ENCODE results near the gene DDX54.
"Not testable (repeated sequence)": the region's sequence is repeated elsewhere in the genome, so short reads cannot be mapped to it uniquely, and the experiment has no call there.

Gene DDX54

GRCh38 chr12:113152835-113153814 is 32.2 kb downstream of the DDX54 start:
- H3K4me1 Mint-ChIP-seq = peaks cover 13% of the 10 kb centered on the region
- H3K27me3 Mint-ChIP-seq = peaks cover 17% of the 10 kb centered on the region
- H3K36me3 Mint-ChIP-seq = peaks cover 5% of the 10 kb centered on the region
- H3K27ac Mint-ChIP-seq = no peak overlapping the region
- no peaks in the 10 kb centered on the region for H3K9me3 Mint-ChIP-seq
- ATAC-seq (ENCODE audit: low read depth) (peak; percentile 73), DNase-seq (ENCODE audit: low spot score in 2 of 2) (peak in 1 of 2 donors; percentile 52)
- H3K4me3 Mint-ChIP-seq = peak overlapping the region; percentile 74

GRCh38 chr12:113152196-113152834 is 33.0 kb downstream of the DDX54 start:
- H3K4me1 Mint-ChIP-seq = peaks cover 13% of the 10 kb centered on the region
- peaks cover 2% of the 10 kb centered on the region for H3K36me3 Mint-ChIP-seq
- no peak for DNase-seq (ENCODE audit: low spot score in 2 of 2)
- H3K27me3 Mint-ChIP-seq = peaks cover 17% of the 10 kb centered on the region
- H3K4me3 Mint-ChIP-seq = peak overlapping the region; percentile 74
- no peak for ATAC-seq (ENCODE audit: low read depth)
- H3K9me3 Mint-ChIP-seq = peaks cover 2% of the 10 kb centered on the region
- H3K27ac Mint-ChIP-seq = no peak overlapping the region

GRCh38 chr12:113151655-113152054 is 33.6 kb downstream of the DDX54 start:
- Mint-ChIP-seq H3K36me3 (peaks cover 3% of the 10 kb centered on the region), H3K4me1 (peaks cover 13% of the 10 kb centered on the region), H3K27me3 (peaks cover 17% of the 10 kb centered on the region), H3K27ac (no peak overlapping the region), H3K4me3 (no peak overlapping the region), H3K9me3 (peaks cover 3% of the 10 kb centered on the region)
- no peak for DNase-seq (ENCODE audit: low spot score in 2 of 2)
- ATAC-seq (ENCODE audit: low read depth) = no peak

GRCh38 chr12:113149361-113150150 is 35.7 kb downstream of the DDX54 start, which contains the start of gene CFAP73:
TSS of gene CFAP73 (plus strand) at chr12:113149724. CDS start at chr12:113149858, 134 bp downstream.
- DNase-seq (ENCODE audit: low spot score in 2 of 2) (no peak), ATAC-seq (ENCODE audit: low read depth) (peak; percentile 15)
- Mint-ChIP-seq H3K4me3 (no peak within 1 kb of the TSS), H3K27me3 (peaks cover 15% of the 10 kb centered on the region), H3K27ac (no peak within 1 kb of the TSS), H3K4me1 (peaks cover 13% of the 10 kb centered on the region), H3K9me3 (peaks cover 3% of the 10 kb centered on the region), H3K36me3 (peaks cover 3% of the 10 kb centered on the region)

GRCh38 chr12:113146999-113147398 is 38.3 kb downstream of the DDX54 start:
- Mint-ChIP-seq H3K4me1 (peaks cover 7% of the 10 kb centered on the region), H3K27ac (no peak overlapping the region), H3K36me3 (peaks cover 3% of the 10 kb centered on the region), H3K27me3 (peaks cover 8% of the 10 kb centered on the region), H3K4me3 (no peak overlapping the region), H3K9me3 (peaks cover 3% of the 10 kb centered on the region)
- DNase-seq (ENCODE audit: low spot score in 2 of 2) (no peak), ATAC-seq (ENCODE audit: low read depth) (no peak)

- Mint-ChIP-seq H3K27ac (no peak overlapping the region), H3K36me3 (peaks cover 3% of the 10 kb centered on the region), H3K4me1 (peaks cover 7% of the 10 kb centered on the region), H3K27me3 (peaks cover 5% of the 10 kb centered on the region), H3K4me3 (no peak overlapping the region), H3K9me3 (peaks cover 3% of the 10 kb centered on the region)
- ATAC-seq (ENCODE audit: low read depth) (no peak), DNase-seq (ENCODE audit: low spot score in 2 of 2) (no peak)
Measured at GRCh38 chr12:113145720-113146551, 39.3 kb downstream of the DDX54 start.

GRCh38 chr12:113144806-113145205 is 40.5 kb downstream of the DDX54 start:
- Mint-ChIP-seq H3K4me1 (peaks cover 7% of the 10 kb centered on the region), H3K27me3 (no peaks in the 10 kb centered on the region), H3K4me3 (no peak overlapping the region), H3K27ac (no peak overlapping the region), H3K9me3 (peaks cover 3% of the 10 kb centered on the region), H3K36me3 (peaks cover 3% of the 10 kb centered on the region)
- ATAC-seq (ENCODE audit: low read depth) (no peak), DNase-seq (ENCODE audit: low spot score in 2 of 2) (no peak)

GRCh38 chr12:113143959-113144358 is 41.3 kb downstream of the DDX54 start:
- Mint-ChIP-seq H3K36me3 (peaks cover 3% of the 10 kb centered on the region), H3K4me1 (peaks cover 7% of the 10 kb centered on the region), H3K27me3 (no peaks in the 10 kb centered on the region), H3K27ac (no peak overlapping the region), H3K4me3 (no peak overlapping the region), H3K9me3 (peaks cover 3% of the 10 kb centered on the region)
- ATAC-seq (ENCODE audit: low read depth) (no peak), DNase-seq (ENCODE audit: low spot score in 2 of 2) (no peak)

- Mint-ChIP-seq H3K36me3 (peaks cover 3% of the 10 kb centered on the region), H3K9me3 (peaks cover 3% of the 10 kb centered on the region), H3K27me3 (no peaks in the 10 kb centered on the region), H3K4me3 (no peak overlapping the region), H3K4me1 (peaks cover 7% of the 10 kb centered on the region), H3K27ac (no peak overlapping the region)
- DNase-seq (ENCODE audit: low spot score in 2 of 2) (no peak), ATAC-seq (ENCODE audit: low read depth) (no peak)
Measured at GRCh38 chr12:113142886-113143332, 42.4 kb downstream of the DDX54 start.

GRCh38 chr12:113142173-113142885 is 42.9 kb downstream of the DDX54 start:
- peaks cover under 1% of the 10 kb centered on the region for H3K9me3 Mint-ChIP-seq
- DNase-seq (ENCODE audit: low spot score in 2 of 2) = no peak
- H3K4me1 Mint-ChIP-seq = peaks cover 7% of the 10 kb centered on the region
- peaks cover 1% of the 10 kb centered on the region for H3K36me3 Mint-ChIP-seq
- H3K27ac Mint-ChIP-seq = no peak overlapping the region
- no peak overlapping the region for H3K4me3 Mint-ChIP-seq
- no peaks in the 10 kb centered on the region for H3K27me3 Mint-ChIP-seq
- peak; percentile 68 for ATAC-seq (ENCODE audit: low read depth)

- DNase-seq (ENCODE audit: low spot score in 2 of 2); H3K27me3 Mint-ChIP-seq; H3K27ac Mint-ChIP-seq; ATAC-seq (ENCODE audit: low read depth); H3K36me3 Mint-ChIP-seq; H3K4me3 Mint-ChIP-seq; H3K9me3 Mint-ChIP-seq; H3K4me1 Mint-ChIP-seq: not testable (repeated sequence)
Measured at GRCh38 chr12:113141716-113142115, 43.6 kb downstream of the DDX54 start.

GRCh38 chr12:113140706-113141105 is 44.6 kb downstream of the DDX54 start:
- Mint-ChIP-seq H3K27ac (no peak overlapping the region), H3K4me3 (no peak overlapping the region), H3K36me3 (no peaks in the 10 kb centered on the region), H3K27me3 (peaks cover 4% of the 10 kb centered on the region), H3K9me3 (no peaks in the 10 kb centered on the region), H3K4me1 (peaks cover 12% of the 10 kb centered on the region)
- DNase-seq (ENCODE audit: low spot score in 2 of 2) (no peak), ATAC-seq (ENCODE audit: low read depth) (no peak)

All from memory B cell (primary cell).